ENCODE data around the gene PCSK2.

Gene PCSK2

GRCh38 chr20:17225851-17226409, 910 bp upstream of the PCSK2 start:
- Histone ChIP-seq H3K9ac (ENCODE audit: low read length) (no peak overlapping the region), H2AFZ (ENCODE audit: low read length) (no peak overlapping the region), H3F3A (ENCODE audit: insufficient read depth, low read length) (no peaks in the 10 kb centered on the region), H3K27ac (ENCODE audit: low read length) (no peak overlapping the region), H3K36me3 (replicated peaks; ENCODE audit: insufficient read depth, low read length) (no peaks in the 10 kb centered on the region), H3K4me2 (ENCODE audit: low read depth, low read length) (no peak overlapping the region), H3K9me3 (replicated peaks; ENCODE audit: insufficient read depth, low read length) (no peaks in the 10 kb centered on the region), H3K79me2 (ENCODE audit: low read length) (no peaks in the 10 kb centered on the region), H3K4me1 (ENCODE audit: low read length) (no peaks in the 10 kb centered on the region), H3K4me3 (ENCODE audit: low read length) (no peak overlapping the region), H3K27me3 (replicated peaks; ENCODE audit: insufficient read depth, low read length) (no peaks in the 10 kb centered on the region), H4K20me1 (ENCODE audit: insufficient read depth, low read length) (no peaks in the 10 kb centered on the region), H3K9me2 (replicated peaks; ENCODE audit: insufficient read depth, low read length) (no peaks in the 10 kb centered on the region)
- no peak for DNase-seq
- no peak for TF ChIP-seq EZH2 (optimal IDR thresholded peaks at IDR 0.05; ENCODE audit: low read depth, low read length)
- no peak for TF ChIP-seq CTCF (IDR thresholded peaks at IDR 0.05; ENCODE audit: low read length)
- TF ChIP-seq EZH2phosphoT487 (IDR thresholded peaks at IDR 0.05; ENCODE audit: low read length), result no peak

DNA sequence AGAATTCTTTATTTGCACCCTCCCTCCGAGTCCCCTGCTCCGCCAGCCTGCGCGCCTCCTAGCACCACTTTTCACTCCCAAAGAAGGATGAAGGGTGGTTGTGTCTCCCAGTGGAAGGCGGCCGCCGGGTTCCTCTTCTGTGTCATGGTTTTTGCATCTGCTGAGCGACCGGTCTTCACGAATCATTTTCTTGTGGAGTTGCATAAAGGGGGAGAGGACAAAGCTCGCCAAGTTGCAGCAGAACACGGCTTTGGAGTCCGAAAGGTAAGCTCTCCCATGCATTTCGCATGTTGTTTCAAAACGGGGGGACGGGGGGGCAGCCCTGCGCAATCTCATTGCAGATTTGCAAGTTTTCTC, 357 bp downstream of the PCSK2 start:
- no peak for DNase-seq
- Histone ChIP-seq H4K20me1 (ENCODE audit: insufficient read depth, low read length) (no peaks in the 10 kb centered on the region), H3K27ac (ENCODE audit: low read length) (no peak overlapping the region), H2AFZ (ENCODE audit: low read length) (no peak overlapping the region), H3K27me3 (replicated peaks; ENCODE audit: insufficient read depth, low read length) (no peaks in the 10 kb centered on the region), H3K9ac (ENCODE audit: low read length) (no peak overlapping the region), H3K9me2 (replicated peaks; ENCODE audit: insufficient read depth, low read length) (no peaks in the 10 kb centered on the region), H3K36me3 (replicated peaks; ENCODE audit: insufficient read depth, low read length) (no peaks in the 10 kb centered on the region), H3F3A (ENCODE audit: insufficient read depth, low read length) (no peaks in the 10 kb centered on the region), H3K9me3 (replicated peaks; ENCODE audit: insufficient read depth, low read length) (no peaks in the 10 kb centered on the region), H3K79me2 (ENCODE audit: low read length) (no peaks in the 10 kb centered on the region), H3K4me3 (ENCODE audit: low read length) (no peak overlapping the region), H3K4me1 (ENCODE audit: low read length) (no peaks in the 10 kb centered on the region), H3K4me2 (ENCODE audit: low read depth, low read length) (no peak overlapping the region)
- TF ChIP-seq CTCF (IDR thresholded peaks at IDR 0.05; ENCODE audit: low read length) (no peak), EZH2phosphoT487 (IDR thresholded peaks at IDR 0.05; ENCODE audit: low read length) (no peak), EZH2 (optimal IDR thresholded peaks at IDR 0.05; ENCODE audit: low read depth, low read length) (no peak)

GRCh38 chr20:17227669-17228623, 1.1 kb downstream of the PCSK2 start:
- Histone ChIP-seq H3K9me2 (replicated peaks; ENCODE audit: insufficient read depth, low read length) (no peaks in the 10 kb centered on the region), H3K36me3 (replicated peaks; ENCODE audit: insufficient read depth, low read length) (no peaks in the 10 kb centered on the region), H3F3A (ENCODE audit: insufficient read depth, low read length) (no peaks in the 10 kb centered on the region), H3K9me3 (replicated peaks; ENCODE audit: insufficient read depth, low read length) (no peaks in the 10 kb centered on the region), H4K20me1 (ENCODE audit: insufficient read depth, low read length) (no peaks in the 10 kb centered on the region), H3K4me2 (ENCODE audit: low read depth, low read length) (no peak overlapping the region), H3K27me3 (replicated peaks; ENCODE audit: insufficient read depth, low read length) (no peaks in the 10 kb centered on the region), H3K4me3 (ENCODE audit: low read length) (no peak overlapping the region), H2AFZ (ENCODE audit: low read length) (no peak overlapping the region), H3K4me1 (ENCODE audit: low read length) (no peaks in the 10 kb centered on the region), H3K9ac (ENCODE audit: low read length) (no peak overlapping the region), H3K79me2 (ENCODE audit: low read length) (no peaks in the 10 kb centered on the region), H3K27ac (ENCODE audit: low read length) (no peak overlapping the region)
- TF ChIP-seq EZH2phosphoT487 (IDR thresholded peaks at IDR 0.05; ENCODE audit: low read length) (no peak), CTCF (IDR thresholded peaks at IDR 0.05; ENCODE audit: low read length) (no peak), EZH2 (optimal IDR thresholded peaks at IDR 0.05; ENCODE audit: low read depth, low read length) (no peak)
- DNase-seq, result no peak
